ENCODE measurements around the gene C22orf23. TPM values are rescaled to one million over a fixed set of nuclear protein-coding genes. Genes with fewer than 3 reads are reported as not detected.

The C22orf23 gene
- total and polyA plus RNA-seq, 2 of the 13 experiments (the other 11 are each of a cell fraction or from before 2014, with no cell fraction given), result 0.21 to 0.24 TPM

DNA sequence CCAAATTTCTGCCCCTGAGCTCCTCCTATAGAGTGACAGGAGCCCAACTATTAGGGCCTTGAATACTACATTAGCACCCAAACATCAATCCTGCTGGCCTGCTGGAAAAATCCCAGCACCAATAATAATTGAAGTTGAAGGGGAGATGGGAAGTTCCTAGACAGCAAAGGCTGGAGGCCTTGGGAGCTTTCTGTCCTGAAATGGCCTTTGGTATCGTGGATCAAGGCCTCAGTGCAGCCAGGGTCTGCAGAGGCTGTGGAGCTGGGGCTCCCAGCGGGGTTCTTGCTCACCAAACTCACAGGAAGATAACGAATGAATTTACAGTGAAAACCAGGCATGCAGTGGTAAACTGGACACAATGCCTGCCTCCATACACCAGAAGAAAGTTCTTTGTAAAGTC, 56.5 kb downstream of the C22orf23 start (continued):
- TF ChIP-seq, protein P1, sequence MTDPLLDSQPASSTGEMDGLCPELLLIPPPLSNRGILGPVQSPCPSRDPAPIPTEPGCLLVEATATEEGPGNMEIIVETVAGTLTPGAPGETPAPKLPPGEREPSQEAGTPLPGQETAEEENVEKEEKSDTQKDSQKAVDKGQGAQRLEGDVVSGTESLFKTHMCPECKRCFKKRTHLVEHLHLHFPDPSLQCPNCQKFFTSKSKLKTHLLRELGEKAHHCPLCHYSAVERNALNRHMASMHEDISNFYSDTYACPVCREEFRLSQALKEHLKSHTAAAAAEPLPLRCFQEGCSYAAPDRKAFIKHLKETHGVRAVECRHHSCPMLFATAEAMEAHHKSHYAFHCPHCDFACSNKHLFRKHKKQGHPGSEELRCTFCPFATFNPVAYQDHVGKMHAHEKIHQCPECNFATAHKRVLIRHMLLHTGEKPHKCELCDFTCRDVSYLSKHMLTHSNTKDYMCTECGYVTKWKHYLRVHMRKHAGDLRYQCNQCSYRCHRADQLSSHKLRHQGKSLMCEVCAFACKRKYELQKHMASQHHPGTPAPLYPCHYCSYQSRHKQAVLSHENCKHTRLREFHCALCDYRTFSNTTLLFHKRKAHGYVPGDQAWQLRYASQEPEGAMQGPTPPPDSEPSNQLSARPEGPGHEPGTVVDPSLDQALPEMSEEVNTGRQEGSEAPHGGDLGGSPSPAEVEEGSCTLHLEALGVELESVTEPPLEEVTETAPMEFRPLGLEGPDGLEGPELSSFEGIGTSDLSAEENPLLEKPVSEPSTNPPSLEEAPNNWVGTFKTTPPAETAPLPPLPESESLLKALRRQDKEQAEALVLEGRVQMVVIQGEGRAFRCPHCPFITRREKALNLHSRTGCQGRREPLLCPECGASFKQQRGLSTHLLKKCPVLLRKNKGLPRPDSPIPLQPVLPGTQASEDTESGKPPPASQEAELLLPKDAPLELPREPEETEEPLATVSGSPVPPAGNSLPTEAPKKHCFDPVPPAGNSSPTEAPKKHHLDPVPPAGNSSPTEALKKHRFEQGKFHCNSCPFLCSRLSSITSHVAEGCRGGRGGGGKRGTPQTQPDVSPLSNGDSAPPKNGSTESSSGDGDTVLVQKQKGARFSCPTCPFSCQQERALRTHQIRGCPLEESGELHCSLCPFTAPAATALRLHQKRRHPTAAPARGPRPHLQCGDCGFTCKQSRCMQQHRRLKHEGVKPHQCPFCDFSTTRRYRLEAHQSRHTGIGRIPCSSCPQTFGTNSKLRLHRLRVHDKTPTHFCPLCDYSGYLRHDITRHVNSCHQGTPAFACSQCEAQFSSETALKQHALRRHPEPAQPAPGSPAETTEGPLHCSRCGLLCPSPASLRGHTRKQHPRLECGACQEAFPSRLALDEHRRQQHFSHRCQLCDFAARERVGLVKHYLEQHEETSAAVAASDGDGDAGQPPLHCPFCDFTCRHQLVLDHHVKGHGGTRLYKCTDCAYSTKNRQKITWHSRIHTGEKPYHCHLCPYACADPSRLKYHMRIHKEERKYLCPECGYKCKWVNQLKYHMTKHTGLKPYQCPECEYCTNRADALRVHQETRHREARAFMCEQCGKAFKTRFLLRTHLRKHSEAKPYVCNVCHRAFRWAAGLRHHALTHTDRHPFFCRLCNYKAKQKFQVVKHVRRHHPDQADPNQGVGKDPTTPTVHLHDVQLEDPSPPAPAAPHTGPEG (CRISPR knock-in tag; IDR thresholded peaks at IDR 0.05), result 0 out of 2 replicates have a peak, but pooled peaks have one; percentile 22
- TF ChIP-seq ATRX (CRISPR knock-in tag; IDR thresholded peaks at IDR 0.05; ENCODE audit: borderline replicate concordance) (no peak), THYN1 (CRISPR knock-in tag; IDR thresholded peaks at IDR 0.05; ENCODE audit: borderline replicate concordance, low read depth) (no peak), SP140L (CRISPR knock-in tag; IDR thresholded peaks at IDR 0.05; ENCODE audit: borderline replicate concordance) (no peak), ZNF7 (CRISPR knock-in tag; IDR thresholded peaks at IDR 0.05) (no peak), RARA (CRISPR knock-in tag; IDR thresholded peaks at IDR 0.05) (peak; percentile 84), TSC22D2 (CRISPR knock-in tag; IDR thresholded peaks at IDR 0.05; ENCODE audit: borderline replicate concordance) (no peak), YY1 (IDR thresholded peaks at IDR 0.05; ENCODE audit: insufficient read depth, insufficient replicate concordance, low read depth, low read length) (no peak), SMYD3 (CRISPR knock-in tag; IDR thresholded peaks at IDR 0.05) (no peak), CC2D1A (CRISPR knock-in tag; IDR thresholded peaks at IDR 0.05) (no peak), ZNF33B (CRISPR knock-in tag; IDR thresholded peaks at IDR 0.05) (no peak; the same call in 1 of the 2 replicates), ZNF670 (CRISPR knock-in tag; IDR thresholded peaks at IDR 0.05; ENCODE audit: borderline replicate concordance) (no peak), ZNF598 (CRISPR knock-in tag; IDR thresholded peaks at IDR 0.05; ENCODE audit: borderline replicate concordance) (peak; percentile 43; the same call in 1 of the 2 replicates)
- TF ChIP-seq, protein P2, sequence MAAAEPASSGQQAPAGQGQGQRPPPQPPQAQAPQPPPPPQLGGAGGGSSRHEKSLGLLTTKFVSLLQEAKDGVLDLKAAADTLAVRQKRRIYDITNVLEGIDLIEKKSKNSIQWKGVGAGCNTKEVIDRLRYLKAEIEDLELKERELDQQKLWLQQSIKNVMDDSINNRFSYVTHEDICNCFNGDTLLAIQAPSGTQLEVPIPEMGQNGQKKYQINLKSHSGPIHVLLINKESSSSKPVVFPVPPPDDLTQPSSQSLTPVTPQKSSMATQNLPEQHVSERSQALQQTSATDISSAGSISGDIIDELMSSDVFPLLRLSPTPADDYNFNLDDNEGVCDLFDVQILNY (CRISPR knock-in tag; conservative IDR thresholded peaks at IDR 0.05), result no peak
- TF ChIP-seq, protein P3, sequence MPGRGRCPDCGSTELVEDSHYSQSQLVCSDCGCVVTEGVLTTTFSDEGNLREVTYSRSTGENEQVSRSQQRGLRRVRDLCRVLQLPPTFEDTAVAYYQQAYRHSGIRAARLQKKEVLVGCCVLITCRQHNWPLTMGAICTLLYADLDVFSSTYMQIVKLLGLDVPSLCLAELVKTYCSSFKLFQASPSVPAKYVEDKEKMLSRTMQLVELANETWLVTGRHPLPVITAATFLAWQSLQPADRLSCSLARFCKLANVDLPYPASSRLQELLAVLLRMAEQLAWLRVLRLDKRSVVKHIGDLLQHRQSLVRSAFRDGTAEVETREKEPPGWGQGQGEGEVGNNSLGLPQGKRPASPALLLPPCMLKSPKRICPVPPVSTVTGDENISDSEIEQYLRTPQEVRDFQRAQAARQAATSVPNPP (CRISPR knock-in tag; IDR thresholded peaks at IDR 0.05), result no peak
- TF ChIP-seq, protein P4, sequence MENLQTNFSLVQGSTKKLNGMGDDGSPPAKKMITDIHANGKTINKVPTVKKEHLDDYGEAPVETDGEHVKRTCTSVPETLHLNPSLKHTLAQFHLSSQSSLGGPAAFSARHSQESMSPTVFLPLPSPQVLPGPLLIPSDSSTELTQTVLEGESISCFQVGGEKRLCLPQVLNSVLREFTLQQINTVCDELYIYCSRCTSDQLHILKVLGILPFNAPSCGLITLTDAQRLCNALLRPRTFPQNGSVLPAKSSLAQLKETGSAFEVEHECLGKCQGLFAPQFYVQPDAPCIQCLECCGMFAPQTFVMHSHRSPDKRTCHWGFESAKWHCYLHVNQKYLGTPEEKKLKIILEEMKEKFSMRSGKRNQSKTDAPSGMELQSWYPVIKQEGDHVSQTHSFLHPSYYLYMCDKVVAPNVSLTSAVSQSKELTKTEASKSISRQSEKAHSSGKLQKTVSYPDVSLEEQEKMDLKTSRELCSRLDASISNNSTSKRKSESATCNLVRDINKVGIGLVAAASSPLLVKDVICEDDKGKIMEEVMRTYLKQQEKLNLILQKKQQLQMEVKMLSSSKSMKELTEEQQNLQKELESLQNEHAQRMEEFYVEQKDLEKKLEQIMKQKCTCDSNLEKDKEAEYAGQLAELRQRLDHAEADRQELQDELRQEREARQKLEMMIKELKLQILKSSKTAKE (CRISPR knock-in tag; IDR thresholded peaks at IDR 0.05; ENCODE audit: borderline replicate concordance), result 0 out of 2 replicates have a peak, but pooled peaks have one; percentile 22
- TF ChIP-seq, protein P5, sequence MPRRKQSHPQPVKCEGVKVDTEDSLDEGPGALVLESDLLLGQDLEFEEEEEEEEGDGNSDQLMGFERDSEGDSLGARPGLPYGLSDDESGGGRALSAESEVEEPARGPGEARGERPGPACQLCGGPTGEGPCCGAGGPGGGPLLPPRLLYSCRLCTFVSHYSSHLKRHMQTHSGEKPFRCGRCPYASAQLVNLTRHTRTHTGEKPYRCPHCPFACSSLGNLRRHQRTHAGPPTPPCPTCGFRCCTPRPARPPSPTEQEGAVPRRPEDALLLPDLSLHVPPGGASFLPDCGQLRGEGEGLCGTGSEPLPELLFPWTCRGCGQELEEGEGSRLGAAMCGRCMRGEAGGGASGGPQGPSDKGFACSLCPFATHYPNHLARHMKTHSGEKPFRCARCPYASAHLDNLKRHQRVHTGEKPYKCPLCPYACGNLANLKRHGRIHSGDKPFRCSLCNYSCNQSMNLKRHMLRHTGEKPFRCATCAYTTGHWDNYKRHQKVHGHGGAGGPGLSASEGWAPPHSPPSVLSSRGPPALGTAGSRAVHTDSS (CRISPR knock-in tag; conservative IDR thresholded peaks at IDR 0.05), result no peak

Measured in HepG2 (cell line).